OCI-LY3 (cell line): ENCODE data around the gene HNRNPUL1.

ENCODE experiments used
- H2AFZ ChIP-seq: fragments of 200-600, 300-600 bp; shearing (Covaris generic); 2 replicates; pipeline ENCODE4 v1.6.0; 2014; ENCODE audit warnings: antibody characterized with exemption, low read depth, low read length
- H3K27ac ChIP-seq: fragments of 200-600, 300-600 bp; sonication (generic); 2 replicates; pipeline ENCODE4 v1.5.1; 2014; ENCODE audit warnings: mild to moderate bottlenecking, low read length, moderate library complexity, mixed read lengths
- H3K27me3 ChIP-seq: fragments of 200-600, 300-600 bp; sonication (generic); 2 replicates; pipeline ENCODE4 v1.6.1; 2014; ENCODE audit warnings: low read depth, low read length, mixed read lengths
- H3K36me3 ChIP-seq: fragments of 200-600, 300-600 bp; sonication (generic); replicated peaks from 2 replicates; pipeline ENCODE3; 2014; ENCODE audit warnings: low read depth, low read length, mixed read lengths
- H3K4me1 ChIP-seq: fragments of 300-600, 200-600 bp; sonication (generic); 2 replicates; pipeline ENCODE4 v1.6.1; 2014; ENCODE audit warnings: low read length, mixed read lengths
- H3K4me2 ChIP-seq: fragments of 200-600, 300-600 bp; sonication (generic); 2 replicates; pipeline ENCODE4 v1.6.1; 2014; ENCODE audit warnings: low read length, mixed read lengths
- H3K4me3 ChIP-seq: fragments of 300-600, 200-600 bp; sonication (generic); 2 replicates; pipeline ENCODE4 v1.5.1; 2014; ENCODE audit warnings: antibody characterized with exemption, mild to moderate bottlenecking, low read length, moderate library complexity
- H3K79me2 ChIP-seq: fragments of 300-600, 200-600 bp; shearing (Covaris generic); 2 replicates; pipeline ENCODE4 v1.6.1; 2014; ENCODE audit warnings: mild to moderate bottlenecking, low read length, mixed read lengths
- H3K9ac ChIP-seq: fragments of 300-600, 200-600 bp; shearing (Covaris generic); 2 replicates; pipeline ENCODE4 v1.6.0; 2014; ENCODE audit warnings: mild to moderate bottlenecking, low read length, moderate library complexity
- H3K9me3 ChIP-seq: fragments of 200-600, 300-600 bp; shearing (Covaris generic); 2 replicates; pipeline ENCODE4 v1.6.1; 2014; ENCODE audit warnings: low read length, mixed read lengths; ENCODE audit not compliant: insufficient read depth
- H4K20me1 ChIP-seq: fragments of 200-600, 300-600 bp; sonication (generic); 2 replicates; pipeline ENCODE4 v1.6.1; 2016; ENCODE audit warnings: low read length, mixed read lengths; ENCODE audit not compliant: insufficient read depth
- EZH2phosphoT487 ChIP-seq: fragments of 200-600 bp; shearing (Covaris generic); IDR thresholded peaks from 2 replicates; pipeline ENCODE4 v1.6.1; 2018; ENCODE audit warnings: antibody characterized with exemption, mixed run types, low read depth
- TF ChIP-seq, protein P1 (sequence below): fragments of 200-600, 300-600 bp; sonication (generic); IDR thresholded peaks from 2 replicates; pipeline ENCODE4 v1.5.1; 2014; ENCODE audit warnings: antibody characterized with exemption, low read length, low read depth

HNRNPUL1 gene

DNA sequence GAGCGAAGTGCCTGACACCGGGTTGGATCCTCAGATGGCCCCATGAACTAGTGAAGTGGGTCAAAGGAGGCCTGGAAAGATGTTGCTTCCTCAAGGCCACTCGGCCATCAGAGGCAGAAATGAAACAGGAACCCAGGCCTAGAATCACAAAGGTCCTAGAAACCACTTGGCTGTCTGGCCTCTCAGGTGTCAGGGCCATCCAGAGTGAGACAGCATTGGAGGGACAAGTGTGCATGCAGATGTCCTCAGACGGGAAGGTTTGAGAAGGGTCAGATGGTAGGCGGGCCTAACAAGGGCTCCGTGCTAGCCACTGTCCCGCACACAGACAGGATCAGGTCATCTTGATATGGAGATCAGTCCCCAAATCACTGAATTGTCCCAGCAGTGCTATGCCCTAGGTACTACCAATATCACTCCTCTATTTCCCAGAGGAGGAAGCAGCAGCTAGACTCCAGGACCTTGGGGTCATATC, 60.1 kb downstream of the HNRNPUL1 start:
- Histone ChIP-seq H2AFZ (no peak overlapping the region), H3K27me3 (no peaks in the 10 kb centered on the region), H3K4me1 (peaks cover 25% of the 10 kb centered on the region), H4K20me1 (peaks cover 49% of the 10 kb centered on the region), H3K36me3 (peaks cover 66% of the 10 kb centered on the region), H3K27ac (no peak overlapping the region), H3K9ac (no peak overlapping the region), H3K4me3 (no peak overlapping the region), H3K9me3 (no peaks in the 10 kb centered on the region), H3K79me2 (peaks cover 32% of the 10 kb centered on the region), H3K4me2 (no peak overlapping the region)
- TF ChIP-seq, protein P1, sequence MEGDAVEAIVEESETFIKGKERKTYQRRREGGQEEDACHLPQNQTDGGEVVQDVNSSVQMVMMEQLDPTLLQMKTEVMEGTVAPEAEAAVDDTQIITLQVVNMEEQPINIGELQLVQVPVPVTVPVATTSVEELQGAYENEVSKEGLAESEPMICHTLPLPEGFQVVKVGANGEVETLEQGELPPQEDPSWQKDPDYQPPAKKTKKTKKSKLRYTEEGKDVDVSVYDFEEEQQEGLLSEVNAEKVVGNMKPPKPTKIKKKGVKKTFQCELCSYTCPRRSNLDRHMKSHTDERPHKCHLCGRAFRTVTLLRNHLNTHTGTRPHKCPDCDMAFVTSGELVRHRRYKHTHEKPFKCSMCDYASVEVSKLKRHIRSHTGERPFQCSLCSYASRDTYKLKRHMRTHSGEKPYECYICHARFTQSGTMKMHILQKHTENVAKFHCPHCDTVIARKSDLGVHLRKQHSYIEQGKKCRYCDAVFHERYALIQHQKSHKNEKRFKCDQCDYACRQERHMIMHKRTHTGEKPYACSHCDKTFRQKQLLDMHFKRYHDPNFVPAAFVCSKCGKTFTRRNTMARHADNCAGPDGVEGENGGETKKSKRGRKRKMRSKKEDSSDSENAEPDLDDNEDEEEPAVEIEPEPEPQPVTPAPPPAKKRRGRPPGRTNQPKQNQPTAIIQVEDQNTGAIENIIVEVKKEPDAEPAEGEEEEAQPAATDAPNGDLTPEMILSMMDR: no peak
- no peak for TF ChIP-seq EZH2phosphoT487

DNA sequence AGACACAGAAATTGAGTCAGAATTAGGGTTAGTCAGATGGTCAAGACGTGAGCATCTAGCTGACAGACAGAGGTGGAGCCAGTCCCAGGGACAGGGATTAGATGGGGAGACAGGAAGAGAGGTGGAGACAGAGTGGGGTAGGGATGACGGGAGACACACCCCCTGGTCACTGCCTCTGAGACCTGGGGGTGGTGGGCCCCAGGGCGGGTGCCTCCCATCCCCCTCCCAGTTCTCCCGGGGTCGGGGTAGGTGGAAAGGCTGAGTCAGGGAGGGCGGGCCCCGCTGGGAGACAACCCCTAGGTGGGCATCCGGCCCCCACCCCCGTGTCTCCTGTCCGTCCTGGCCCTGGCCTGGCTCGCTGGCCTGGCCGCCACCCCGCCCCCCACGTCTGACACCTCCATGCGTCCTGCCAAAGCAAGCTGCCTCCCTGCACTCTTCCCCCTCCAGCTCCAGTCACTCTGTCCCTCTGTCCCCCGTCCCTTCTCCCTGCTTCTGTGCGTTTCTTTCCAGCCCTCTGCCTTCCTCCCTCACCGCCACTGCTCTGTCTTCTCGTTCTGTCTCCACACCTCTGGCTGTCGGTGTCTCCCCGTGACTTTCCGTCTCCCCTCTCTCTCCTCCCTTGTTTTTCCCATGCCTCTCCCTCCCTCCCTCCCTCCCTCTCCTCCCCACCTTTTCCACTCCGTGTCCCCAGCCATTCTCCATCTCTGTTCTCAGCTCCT, 60.9 kb downstream of the HNRNPUL1 start:
- peaks cover 46% of the 10 kb centered on the region for H4K20me1 ChIP-seq
- no peaks in the 10 kb centered on the region for H3K27me3 ChIP-seq
- peaks cover 27% of the 10 kb centered on the region for H3K4me1 ChIP-seq
- no peak overlapping the region for H3K27ac ChIP-seq
- peaks cover 32% of the 10 kb centered on the region for H3K79me2 ChIP-seq
- no peak overlapping the region for H3K4me3 ChIP-seq
- H2AFZ ChIP-seq: no peak overlapping the region
- no peaks in the 10 kb centered on the region for H3K9me3 ChIP-seq
- TF ChIP-seq, protein P1: no peak
- TF ChIP-seq EZH2phosphoT487: no peak
- H3K36me3 ChIP-seq: peaks cover 59% of the 10 kb centered on the region
- H3K9ac ChIP-seq: no peak overlapping the region
- H3K4me2 ChIP-seq: no peak overlapping the region

DNA sequence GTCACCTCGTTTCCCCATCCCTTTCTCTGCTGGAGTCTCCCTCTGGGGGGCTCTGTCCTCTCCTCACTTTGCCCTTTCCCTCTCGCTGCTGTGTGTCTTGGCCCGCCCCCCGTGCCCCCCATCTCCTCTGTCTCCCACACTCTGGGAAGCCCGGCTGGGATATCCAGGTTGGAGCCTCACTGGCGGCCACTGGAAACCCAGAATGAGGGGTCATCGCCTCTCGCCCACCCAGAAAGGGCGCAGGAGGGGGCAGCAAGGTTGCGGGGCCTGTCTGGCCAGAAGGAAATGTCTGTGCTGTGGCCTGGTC, 61.4 kb downstream of the HNRNPUL1 start:
- H3K27me3 ChIP-seq: no peaks in the 10 kb centered on the region
- peaks cover 43% of the 10 kb centered on the region for H4K20me1 ChIP-seq
- peaks cover 32% of the 10 kb centered on the region for H3K79me2 ChIP-seq
- peaks cover 58% of the 10 kb centered on the region for H3K36me3 ChIP-seq
- no peak for TF ChIP-seq EZH2phosphoT487
- peaks cover 32% of the 10 kb centered on the region for H3K4me1 ChIP-seq
- no peak overlapping the region for H3K27ac ChIP-seq
- no peak overlapping the region for H3K4me2 ChIP-seq
- H3K4me3 ChIP-seq: no peak overlapping the region
- H3K9ac ChIP-seq: no peak overlapping the region
- H3K9me3 ChIP-seq: no peaks in the 10 kb centered on the region
- no peak overlapping the region for H2AFZ ChIP-seq

GRCh38 chr19:41325947-41326706, 62.0 kb downstream of the HNRNPUL1 start:
- H3K9me3 ChIP-seq: no peaks in the 10 kb centered on the region
- TF ChIP-seq EZH2phosphoT487: no peak
- TF ChIP-seq, protein P1: no peak
- peaks cover 38% of the 10 kb centered on the region for H4K20me1 ChIP-seq
- H3K27ac ChIP-seq: no peak overlapping the region
- peaks cover 32% of the 10 kb centered on the region for H3K4me1 ChIP-seq
- no peak overlapping the region for H3K4me2 ChIP-seq
- H3K79me2 ChIP-seq: peaks cover 32% of the 10 kb centered on the region
- H3K36me3 ChIP-seq: peaks cover 55% of the 10 kb centered on the region
- no peak overlapping the region for H3K9ac ChIP-seq
- no peak overlapping the region for H2AFZ ChIP-seq
- no peaks in the 10 kb centered on the region for H3K27me3 ChIP-seq
- H3K4me3 ChIP-seq: no peak overlapping the region
